NCI-H1417 treated with DMSO at 0.1 percent for 48 hours (cell line): ENCODE data around the gene AKT3.

Experiments used
- DNase-seq: peaks from one replicate; lab custom pipeline; 2025; lab: John Stamatoyannopoulos, UW

AKT3 gene

DNA sequence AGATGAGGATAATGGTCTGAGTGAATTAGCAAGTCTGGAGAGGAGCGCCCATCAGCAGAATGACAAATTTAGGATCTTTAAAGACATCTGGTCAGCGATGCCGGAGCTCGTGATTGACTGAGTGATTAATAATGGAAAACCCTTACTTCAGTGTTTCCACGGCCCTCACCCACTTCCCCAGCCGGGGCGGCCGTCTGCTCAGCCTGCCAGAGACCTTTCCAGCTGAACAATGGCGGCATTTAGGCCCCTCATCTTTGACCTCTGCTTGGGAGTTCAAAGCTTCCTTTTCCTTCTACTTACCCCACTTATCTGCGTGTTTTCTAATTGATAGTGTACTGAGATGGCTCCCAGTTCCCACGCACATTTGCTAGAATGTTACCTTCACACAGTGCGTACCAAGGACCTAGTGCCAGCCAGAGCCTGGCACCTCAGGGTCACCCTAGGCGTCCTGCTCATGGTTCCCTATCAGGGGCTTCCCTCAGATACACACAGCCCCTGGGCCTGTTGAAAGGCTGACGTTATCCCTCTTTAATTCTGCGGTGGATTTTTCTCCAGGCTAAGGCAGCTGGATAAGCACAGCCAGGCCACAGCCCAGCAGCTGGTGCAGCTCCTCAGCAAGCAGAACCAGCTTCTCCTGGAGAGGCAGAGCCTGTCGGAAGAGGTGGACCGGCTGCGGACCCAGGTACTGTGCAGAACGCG, 361.4 kb downstream of the AKT3 start:
- no peak for DNase-seq

DNA sequence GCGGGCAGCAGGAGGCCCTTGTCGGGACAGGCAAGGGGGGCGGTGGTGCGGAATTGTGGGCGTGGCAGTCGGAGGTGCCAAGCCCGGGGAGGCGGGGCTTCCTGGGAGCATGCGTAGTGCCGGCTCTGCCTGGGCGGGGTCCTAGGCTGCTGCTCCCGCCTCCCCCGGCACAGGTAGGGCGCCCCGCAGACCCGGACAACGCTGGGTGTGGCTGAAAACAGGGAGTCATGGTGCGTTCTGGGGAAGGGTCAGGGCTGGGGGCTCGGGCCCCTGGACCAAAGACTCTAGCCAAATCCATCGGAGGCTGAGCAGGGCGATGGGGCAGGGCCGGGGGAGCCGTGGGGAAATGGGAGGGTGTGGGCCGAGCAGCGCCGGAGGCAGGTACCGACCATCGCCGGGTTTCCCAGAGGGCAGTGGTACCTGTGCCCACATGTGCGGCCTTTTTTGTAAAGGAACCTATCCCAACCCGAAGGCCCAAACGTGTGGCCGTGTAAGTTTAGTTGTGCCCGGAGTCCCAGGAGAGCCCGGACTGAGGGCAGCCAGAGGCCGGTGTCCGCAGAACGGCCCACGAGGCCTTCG, 362.3 kb downstream of the AKT3 start:
- no peak for DNase-seq

DNA sequence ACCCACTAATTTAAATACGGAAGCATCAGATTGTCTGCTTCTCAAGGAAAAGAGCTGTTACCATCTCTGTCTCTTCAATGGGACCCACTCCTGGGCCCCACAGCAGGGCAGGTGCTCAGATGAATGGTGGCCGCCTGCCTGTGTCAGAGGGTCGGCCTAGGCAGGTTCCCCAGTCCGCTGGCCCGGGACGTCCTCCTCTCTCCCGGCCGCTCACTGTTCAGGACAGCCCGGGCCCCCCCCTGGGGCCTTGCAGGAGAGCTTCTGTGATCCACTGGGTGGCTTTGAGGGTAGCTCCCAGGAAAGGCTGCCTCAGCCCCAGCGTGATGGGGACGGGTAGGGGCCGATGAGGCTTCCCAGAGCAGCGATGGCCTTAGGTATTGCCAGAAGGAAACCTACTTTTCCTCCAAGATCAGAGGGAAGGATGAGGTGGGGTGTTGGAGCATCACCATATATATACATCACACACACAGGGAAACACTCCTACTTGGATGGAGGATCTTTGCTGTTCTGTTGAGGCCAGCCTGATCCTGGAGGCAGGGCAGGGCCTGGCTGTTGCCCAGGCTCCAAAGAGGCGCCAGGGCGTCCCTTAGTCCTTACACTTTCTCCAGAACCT, 362.9 kb downstream of the AKT3 start:
- DNase-seq: no peak

DNA sequence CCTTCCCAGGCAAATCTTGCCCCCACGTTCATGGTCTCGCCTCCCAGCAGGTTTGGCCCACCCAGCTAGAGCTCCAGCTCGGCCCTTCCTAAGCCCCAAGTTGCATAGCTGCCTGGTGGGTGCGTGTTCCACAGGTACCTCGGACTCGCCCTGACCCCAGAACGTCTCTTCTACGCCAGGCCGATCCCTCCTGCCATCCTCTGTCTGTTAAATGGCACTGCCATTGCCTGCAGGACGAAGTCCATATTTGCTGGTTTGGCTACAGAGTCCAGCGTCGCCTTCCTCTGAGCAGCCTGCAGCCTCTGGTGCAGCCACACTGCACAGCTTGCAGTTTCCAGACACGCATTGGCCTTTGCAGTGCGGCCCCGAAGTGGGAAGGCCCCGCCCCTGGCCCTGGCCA, 366.1 kb downstream of the AKT3 start:
- no peak for DNase-seq

DNA sequence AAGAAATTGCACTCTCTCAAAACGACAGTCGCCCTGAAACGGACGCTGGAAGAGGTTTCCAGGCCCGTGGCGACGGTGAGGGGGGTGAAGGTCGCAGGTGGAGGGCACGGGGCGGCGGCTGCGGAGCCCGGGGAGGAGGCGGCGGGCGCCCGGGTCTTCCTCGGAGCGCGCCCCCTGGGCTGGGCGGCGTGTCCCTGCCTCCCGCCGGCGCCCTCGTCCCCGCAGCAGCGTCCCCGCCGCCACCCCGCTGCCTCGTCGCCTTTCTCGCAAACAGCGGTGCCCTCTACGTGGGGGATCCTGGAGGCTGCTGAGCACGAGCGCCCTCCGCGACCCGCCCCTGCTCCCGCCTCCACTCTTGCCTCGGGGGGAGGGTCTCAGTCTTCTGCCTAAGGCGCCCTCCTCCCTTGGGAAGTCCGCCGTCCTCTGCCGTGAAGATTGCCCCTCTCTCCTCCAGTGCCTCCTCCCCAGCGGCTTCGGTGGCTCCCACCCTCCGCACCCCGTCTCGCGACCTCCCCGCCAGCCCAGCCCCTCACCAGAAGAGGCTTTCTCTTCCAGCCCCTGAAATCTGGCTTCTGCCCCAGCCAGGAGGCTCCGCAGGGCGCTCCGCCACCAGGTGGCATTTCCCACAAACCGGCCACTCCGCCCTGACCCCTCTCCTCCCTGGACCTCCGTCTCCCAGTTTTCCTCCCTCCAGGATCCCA, 366.8 kb downstream of the AKT3 start:
- DNase-seq: no peak

DNA sequence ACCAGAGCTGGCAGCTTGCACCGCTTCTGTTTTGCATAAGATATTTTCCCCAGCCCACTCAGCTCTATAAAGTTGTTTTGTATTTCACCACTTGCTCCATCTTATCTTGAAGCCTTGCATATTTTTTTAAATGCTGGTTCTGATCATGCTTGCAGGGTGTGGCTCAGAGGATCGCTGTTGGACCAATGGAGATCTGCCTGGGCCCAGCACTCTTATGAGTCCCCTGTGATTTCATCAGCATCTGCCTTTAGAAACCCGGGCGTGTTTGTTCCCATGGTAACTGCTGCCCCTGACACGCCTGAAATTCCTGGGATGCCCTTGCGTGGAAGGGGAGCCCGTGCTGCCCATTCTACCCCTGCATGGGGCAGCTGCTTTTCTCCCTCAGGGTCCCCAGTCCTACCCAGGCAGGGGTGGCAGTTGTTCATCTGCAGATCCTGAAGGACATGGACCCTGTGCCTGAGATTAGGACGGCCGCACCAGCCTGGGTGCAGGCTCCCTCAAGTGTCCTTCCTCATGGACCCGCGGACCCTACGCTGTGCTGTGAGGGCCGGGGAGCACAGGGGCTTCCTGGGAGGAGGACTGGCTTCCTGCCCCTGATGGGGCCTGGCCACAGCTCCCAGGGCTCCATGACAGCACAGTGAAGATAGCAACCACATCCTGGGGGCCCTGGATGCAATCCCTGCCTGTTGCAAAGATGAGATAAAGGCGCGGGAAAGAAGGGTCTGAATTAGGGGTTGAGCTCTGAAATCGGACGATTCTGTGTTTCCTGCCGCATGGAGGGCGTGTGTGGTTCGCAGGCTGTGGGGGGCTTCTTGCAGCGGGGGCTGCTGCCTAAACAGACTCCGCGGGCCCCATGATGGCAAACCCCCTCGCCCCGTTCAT, 367.7 kb downstream of the AKT3 start:
- DNase-seq: no peak

DNA sequence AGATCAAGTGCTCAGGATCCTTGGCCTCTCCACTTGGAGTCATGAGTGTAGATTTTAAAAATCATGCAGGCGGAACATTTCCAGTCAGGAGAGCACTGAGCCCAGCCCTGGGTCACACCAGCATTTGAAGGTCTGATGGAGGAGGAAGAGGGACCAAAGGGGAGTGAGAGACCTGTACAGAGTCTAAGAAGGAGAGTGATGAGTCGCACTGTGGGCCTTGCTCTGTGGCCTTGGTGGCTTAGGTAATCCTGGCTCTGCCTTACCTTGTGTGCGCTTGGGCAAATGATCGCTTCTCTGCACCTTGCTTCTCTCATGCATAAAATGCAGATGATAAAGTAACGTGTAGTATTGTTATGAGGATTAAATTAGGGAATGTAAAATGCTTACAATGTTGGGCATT, 368.9 kb downstream of the AKT3 start:
- DNase-seq: no peak

DNA sequence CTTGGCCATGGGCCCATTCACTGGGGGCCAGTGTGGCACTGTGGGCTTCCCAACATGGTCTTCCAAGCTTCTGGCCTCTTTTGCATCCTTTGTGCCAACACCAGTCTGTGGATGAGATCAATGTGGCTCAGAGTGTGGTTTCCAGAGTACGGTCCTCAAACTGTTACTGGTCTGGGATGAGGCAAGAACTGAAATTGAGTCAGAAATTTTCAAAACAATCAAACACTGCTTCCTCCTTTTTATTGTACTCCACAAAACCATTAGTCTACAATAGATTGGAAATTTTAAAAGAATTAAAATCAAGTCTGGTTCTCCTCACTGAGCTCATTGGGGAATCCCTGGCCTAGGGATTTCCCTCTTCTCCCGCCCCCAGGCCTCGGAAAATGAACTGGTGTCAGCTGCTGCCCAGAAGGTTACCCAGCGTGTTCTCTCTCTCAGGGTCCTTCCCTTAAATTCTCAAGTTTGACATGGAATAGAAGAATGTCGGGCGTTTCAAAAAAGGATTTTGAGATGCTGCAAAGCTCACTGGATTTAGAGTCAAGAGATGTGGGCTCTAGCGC, 372.2 kb downstream of the AKT3 start:
- no peak for DNase-seq

DNA sequence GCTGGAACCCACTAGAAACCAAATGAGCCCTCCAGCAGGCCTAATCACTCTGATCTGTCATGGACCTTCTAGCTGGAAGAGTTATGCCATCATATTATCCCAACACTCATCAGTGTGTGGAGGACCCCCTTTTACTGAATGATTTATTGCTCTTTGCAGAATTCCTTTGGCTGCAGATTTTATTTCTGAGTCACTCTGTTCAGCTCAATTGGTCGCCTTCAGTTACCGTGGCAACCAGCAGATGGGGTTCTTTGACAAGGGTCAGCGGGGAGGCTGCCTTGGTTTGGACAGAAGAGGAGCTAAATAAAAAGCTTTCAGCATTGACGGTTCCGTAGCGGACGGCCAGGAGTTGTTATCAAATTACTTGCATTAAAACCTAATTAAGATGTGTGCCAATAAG, 374.1 kb downstream of the AKT3 start:
- DNase-seq: no peak

DNA sequence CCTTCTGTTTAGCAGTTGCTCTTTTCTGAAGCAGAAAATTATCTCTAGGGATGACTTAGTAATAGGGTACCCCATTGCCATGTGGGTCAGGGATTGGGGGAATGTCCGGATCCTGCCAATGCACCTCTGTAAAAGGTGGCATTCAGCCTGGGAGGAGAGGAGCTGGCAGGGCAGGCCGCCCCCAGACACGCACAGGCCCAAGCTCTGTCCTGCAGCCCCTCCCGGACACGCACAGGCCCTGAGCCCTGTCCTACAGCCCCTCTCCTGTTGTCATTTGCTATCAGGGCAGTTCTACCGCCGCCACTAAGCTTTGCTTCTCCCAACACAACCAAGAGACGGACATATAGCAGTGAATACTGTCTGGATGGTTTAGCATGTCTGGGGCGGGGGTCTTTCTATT, 375.1 kb downstream of the AKT3 start:
- DNase-seq: no peak

DNA sequence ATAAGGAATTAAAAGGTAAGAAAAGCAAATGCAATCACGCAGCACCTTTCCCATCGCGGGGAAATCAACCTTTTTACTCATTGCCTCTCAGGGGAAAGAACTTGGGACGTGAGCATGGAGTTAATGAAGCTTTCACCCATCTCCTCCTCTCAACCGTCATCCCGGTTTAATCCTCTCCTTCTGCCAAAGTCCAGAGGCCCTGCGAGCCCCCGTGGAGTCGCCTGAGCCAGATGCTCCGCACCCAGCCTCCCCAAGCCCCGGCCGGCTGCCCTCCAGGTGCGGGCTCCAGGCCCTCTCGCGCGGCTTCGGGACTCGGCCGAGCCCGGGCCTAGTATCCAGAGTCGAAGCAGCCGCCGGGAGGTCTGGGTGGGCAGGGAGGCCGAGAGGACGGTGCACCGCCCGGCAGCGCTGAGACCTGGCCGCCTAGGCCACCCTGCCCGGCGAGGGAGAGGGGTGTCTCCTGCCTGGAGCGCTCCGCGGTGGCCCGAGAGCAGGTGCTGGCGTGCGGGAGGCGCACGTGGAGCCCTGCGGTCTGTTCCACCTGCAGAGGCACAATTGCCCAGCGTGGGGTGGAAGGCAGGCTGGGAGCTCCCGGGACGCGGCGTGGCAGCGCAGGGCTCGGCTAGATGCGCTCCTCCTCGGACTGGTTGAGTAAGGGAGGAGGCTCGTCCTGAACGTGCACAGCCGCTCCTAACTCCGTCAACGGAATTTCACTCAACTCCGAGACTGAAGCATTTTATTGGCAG, 375.7 kb downstream of the AKT3 start:
- no peak for DNase-seq

DNA sequence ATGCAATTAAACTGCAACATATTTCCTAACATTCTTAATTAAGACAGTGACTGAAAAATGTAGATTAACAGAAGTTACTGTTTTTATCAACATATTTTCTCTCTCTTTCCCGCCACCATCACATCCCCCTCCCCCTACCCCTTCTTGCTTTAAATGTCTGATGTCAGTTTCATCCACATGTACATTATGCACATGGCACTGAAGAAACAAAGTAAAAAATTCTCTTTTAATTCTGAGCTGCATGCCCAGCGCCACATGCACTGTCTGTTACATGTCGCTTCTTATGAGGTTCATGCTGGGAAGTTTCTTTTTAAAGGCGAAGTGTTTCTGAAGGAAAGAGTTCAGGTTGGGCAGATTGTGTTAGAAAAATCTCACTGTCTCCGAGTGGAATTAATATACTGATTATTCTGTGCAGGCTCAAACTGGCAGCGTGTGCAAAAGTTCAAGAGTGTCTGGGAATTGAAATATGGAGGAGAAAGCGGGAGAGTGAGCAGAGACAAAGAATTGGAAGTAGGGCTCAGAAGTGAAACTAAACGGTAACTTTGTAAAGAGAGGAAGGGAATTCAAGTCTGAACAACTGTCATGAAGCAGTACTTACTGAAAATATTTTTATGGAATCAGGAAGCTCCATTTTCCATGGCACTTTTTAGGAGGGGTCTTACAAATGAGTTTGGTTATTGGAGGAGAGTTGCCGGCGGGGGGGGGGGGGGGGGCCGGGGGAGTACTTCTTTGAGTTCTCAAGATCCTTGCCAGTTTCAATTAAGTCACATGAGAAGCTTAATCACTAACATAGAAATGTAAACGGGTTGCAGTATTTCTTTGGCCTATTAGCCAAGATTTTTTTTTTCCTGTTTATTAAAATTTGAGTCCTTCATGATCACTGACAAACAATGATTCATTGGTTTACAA, 376.6 kb downstream of the AKT3 start:
- no peak for DNase-seq

DNA sequence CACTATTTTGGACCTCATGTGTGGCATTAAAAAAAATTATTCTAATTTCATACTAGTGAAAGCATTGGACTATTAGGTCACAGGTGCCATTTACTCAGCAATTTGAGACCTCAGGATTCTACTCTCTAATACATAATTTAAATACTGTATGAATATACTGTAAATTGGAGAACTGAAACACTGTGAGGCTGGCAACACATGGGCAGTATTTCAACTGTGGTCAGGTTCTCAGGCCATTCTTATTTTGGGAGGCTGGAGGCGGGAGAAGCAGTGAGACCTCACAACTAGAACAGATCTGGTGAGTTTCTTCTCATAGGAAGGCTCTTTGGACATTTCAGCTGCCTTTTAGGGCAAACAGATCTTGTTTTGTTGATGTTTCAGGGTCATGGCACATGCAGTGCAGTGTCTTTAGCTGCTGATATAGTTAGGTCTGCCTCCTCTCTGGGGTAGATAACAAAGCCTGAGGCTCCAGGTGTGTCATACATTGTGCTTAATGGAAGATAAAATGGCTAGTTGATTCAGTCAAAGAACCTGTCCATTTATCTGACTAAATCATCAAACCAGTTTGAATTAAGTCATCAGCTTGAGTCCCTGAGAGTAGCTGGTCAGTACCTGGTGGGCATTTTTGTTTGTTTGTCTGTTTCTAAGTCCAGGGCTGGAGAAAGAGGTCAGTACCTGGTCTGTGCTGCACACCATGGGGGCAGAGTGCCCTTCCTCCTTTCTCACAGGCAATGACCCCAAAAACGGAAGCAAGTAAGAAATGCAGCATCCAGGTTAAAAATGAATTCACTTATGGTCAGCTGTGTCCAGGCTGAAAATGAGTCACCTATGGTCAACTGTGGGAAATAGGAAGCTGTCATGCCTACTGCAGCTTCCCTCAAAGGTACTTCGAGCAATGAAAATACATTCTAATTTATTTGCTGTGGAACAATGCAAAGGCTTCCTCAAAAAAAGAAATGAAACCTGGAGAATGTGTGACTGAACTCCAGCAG, 378.0 kb downstream of the AKT3 start:
- no peak for DNase-seq

DNA sequence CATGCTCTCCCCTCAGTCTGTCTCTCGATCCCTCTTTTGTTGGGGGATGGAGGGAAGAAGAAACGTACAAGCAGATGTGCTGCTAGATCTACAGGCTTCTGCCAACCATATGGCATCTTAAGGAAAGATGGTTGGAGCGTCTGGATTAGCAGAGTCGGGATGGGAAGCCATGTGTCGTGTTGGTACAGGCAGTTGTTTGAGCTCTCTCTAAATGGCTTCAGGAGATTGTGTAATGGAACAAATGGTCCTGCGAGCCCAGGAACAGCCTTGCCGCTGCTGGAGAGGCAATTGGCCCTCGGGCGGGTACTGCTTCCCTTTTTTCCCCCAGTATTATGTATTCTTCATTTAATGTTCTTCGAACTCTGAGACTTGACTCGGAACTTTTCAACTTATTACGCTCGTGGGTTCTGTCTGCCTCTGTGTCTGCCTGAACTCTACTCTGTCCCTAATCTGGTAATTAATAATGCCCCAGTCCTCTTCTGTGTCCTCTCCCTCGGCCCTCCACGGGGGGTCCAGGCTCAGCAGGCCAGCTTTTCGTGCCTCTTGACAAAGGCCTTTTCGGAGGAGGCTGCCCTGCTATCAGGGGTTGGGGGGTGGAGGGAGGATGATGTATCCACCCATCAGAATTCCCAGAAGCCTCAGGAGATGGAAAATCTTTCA, 378.9 kb downstream of the AKT3 start:
- no peak for DNase-seq

DNA sequence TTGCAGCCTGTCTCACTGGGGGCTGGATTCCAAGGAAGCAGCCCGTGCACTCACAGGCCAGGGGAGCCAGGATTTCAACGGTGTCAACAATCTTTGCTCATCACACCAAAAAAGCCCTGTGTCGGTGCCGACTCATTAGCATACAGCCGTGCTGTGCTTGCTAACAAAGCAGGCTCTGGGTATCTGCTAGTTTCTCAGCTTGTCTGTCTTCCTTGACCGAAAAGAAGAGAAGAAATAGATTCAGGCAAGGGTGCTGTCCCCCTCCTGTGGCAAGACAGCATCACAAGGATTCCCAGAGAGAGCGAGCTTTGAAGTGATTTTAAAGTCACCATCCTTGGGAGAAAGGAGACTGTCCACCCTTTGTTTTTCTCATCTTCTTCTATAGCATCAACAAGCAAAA, 379.5 kb downstream of the AKT3 start:
- DNase-seq: no peak

DNA sequence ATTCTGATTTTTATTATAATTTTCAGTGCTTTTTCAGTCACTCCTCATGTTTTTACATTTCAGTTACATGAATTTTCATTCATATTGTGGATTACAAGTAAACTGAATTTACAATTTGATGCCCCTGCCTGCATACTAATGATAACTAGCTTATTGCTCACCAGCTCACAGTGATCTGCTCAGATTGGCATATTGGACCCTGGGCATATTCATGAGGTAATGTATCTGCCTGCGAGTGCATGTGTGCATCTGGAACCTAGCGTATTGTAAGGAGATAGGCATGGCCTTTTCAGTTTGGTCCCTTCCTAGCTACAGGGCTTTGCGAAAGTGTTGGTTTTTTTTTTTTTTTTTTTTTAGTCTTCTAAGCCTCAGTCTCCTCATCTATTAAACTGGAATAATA, 380.5 kb downstream of the AKT3 start:
- DNase-seq: no peak

DNA sequence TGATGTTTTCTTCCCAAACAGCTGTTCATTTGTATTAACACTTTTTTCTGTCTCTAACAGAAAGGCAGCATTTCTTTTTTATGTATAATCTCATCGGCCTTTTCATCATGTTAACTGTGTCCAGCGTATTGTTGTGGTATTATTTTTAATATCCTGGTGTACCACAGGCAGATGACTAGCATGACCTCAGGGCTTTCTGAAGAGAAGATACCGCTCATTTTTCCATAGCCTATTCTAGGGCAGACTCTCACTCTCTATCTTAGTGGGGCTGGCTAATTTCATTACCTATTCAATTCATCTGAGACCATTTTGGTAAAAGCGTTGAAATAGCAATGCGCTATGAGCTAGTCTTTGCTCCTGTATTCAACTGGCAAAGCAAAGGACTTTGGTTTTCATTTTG, 384.3 kb downstream of the AKT3 start:
- DNase-seq: no peak

DNA sequence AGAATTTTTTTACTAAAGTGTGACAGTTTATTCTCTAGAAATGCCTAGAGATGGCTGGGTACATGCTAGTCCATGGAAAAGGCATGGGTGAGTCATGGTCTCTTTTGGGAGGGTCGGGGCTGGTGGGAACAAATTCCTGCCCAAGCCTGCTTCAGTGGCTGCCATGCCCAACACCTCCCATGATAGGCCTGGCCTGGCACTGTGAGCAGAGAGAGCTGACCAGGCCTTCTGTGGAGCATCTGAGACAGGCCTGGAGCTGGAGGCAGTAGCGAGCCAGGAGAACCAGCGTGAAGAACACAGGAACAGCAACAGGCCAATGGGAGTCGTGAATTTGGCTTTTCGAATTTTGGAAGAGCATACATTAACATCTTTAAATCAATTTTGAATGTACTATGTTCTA, 385.0 kb downstream of the AKT3 start:
- no peak for DNase-seq
